OCI-LY1 (cell line): ENCODE results near the gene EVC.

Source experiments
- CTCF ChIP-seq: fragments of 200-600 bp; sonication (generic), shearing (Covaris generic); IDR thresholded peaks from 2 replicates; pipeline ENCODE4 v1.5.1; 2017; ENCODE audit warnings: mild to moderate bottlenecking, antibody characterized with exemption, low read length, moderate library complexity, mixed read lengths
- EZH2 ChIP-seq: fragments of 200-600 bp; sonication (generic), shearing (Covaris generic); IDR thresholded peaks from 2 replicates; pipeline ENCODE4 v1.8.0; 2017; ENCODE audit warnings: borderline replicate concordance, mixed run types, mild to moderate bottlenecking, antibody characterized with exemption, low read length, moderate library complexity, mixed read lengths

GRCh38 chr4:5730436-5730835 lies 19.4 kb downstream of the EVC start:
- TF ChIP-seq CTCF: no peak
- no peak for TF ChIP-seq EZH2
